Stimulated activated CD8-positive, alpha-beta memory T cell treated with anti-CD3 and anti-CD28 coated beads, Interleukin-15, amount 100 ng/mL, for 1 hour (primary cell): ENCODE data around the gene GTF3A.

Source experiments
- DNase-seq: peaks from one replicate; pipeline ENCODE4 v3.0.0-alpha.2; 2020; ENCODE audit warnings: low read depth

The GTF3A gene

DNA sequence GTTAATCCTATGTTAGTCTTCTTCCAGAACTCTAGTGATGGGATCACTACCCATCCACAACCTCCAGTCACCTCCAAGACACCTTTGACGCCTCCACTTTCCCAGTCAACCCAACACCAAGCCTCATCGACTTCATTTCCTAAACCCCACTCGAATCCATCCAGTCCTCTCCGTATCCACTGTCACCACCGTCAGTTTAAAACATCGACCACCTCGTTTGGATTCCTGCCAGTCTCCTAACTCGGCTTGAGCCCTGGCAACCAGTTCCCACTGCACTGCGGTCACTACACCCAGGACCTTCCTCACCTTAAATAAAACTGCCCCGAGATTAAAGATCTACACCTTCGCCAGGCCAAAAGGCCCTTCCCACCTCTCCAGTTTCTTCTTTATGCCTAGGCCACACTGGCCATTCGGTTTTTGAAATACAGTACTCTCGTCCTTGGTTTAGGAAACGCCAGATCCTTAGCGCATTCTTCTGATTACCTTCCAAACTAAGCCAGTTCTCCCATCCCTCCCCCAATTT is 24.7 kb downstream of the GTF3A start:
- DNase-seq: no peak

DNA sequence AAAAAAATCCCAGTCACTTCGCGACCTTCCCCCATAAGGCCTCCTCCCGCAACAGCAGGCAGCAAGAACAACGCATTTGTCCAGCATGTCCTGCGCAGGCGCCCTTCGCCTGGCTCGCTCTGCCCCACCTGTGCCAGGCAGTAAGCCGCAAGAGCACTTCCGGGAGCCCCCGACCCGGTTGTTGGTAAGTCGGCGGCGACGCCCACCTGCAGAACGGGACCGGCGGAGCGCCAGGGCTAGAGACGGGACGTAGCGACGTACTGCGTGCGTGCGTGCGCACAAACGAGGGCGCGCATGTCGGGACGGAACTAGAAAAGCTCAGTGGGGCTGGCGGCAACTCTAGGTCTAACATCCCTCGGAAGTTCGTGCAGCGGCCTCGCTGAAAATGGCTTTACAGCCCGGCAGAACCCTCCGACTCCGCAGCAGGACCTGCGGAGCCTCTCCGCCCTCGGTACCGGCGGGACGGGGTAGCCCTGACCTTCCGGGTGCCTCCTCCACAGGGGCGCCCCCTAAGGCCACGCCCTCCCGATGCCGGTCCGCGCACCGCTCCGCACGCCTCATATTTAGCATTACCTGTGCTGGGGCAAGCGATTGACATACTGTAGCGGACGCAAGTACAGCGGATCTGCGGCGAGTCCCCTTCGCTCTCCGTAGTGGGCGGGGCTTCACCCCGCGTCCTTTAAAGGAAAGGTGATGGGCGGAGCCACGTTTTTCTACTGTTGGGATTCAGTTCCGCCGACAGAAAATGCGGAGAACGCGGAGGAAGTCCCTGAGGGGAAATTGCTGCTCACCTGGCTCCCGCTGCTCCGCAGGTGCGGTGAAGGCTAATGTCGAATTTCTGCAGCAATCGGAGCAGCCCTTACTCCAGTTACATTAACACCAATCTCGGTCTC is 25.8 kb downstream of the GTF3A start, which contains the start of gene MTIF3:
MTIF3 (minus strand) TSS at position 629 of the 893 bp plus-strand sequence. CDS start 10,116 bp downstream, outside the sequence.
- DNase-seq: peak; percentile 95

DNA sequence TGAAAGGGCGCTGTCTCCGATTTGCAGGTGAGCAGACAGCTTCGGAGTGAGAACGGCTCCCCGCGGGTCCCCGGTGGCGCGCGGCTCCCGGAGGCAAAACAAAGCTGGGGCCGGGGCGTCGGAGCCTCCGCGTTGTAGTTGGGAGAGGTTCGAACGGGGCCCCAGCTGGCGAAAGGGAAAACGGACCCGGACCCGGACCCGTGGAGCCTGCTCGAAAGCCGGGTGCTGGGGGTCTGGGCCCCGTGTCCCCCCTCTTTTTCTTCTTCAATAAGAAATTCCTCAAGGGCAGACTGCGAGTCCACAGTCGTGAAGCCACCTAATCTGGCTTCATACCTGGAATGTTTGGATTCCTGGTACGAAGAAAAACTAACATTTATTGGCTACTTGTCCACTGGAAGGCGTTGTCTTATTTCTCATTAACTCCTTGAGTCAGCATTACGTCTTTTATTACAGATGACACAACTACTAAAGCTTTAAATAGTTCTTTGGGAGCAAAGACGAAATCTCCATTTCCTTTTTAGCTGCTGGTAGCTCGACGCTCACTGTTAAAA is 26.6 kb downstream of the GTF3A start:
- DNase-seq: no peak

DNA sequence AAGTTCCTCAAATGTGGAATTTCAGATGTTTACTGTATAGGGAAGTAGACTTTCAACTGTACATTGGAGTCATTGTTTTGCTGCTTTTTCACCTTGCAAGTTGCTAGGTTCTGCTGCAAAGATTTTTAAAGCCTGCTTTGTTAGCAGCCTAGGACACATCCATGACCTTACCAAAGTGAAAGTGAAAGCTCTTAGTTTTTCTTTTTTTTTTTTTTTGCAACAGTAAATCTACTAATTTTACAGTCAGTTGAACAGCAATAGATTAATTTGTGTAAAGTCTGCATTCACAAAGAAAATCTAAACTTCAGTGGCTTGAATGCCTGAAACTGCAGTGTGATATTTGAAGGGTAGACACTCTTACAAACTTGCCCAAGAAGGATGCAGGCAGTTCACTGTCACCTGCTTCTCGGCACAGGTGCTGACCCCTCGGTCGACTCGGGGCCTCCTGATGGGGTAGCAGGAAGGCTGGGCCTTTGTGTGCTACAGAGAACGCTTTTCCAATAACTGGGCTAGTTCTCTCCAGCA is 31.0 kb downstream of the GTF3A start:
- no peak for DNase-seq

DNA sequence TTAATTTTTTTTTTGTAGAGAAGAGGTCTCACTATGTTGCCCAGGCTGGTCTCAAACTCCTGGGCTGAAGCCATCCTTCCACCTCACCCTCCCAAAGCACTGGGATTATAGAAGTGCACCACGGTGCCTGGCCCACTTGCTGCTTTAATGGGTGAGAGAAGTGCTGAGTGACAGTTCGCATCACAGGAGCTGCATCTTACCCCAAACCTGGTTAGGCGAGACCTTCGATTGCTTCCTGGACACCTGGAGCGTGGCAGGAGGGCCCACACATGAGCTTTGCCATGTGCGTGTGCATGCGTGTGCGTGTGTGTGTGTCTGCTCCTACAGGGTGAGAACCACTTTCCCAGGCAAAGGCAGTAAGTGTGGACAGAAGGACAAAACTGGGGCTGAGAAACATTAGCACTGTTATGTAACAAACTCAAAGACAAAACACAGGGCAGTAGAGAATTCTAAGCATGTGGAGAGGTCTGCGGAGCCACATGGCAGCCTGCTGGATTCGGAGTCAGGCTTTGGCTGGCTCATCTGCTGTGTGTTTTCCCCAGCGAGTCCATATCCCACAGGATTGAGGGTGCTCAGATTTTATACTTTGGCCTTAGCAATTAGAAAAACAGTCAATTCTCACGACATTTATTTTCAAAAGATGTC is 37.6 kb downstream of the GTF3A start:
- DNase-seq: no peak

DNA sequence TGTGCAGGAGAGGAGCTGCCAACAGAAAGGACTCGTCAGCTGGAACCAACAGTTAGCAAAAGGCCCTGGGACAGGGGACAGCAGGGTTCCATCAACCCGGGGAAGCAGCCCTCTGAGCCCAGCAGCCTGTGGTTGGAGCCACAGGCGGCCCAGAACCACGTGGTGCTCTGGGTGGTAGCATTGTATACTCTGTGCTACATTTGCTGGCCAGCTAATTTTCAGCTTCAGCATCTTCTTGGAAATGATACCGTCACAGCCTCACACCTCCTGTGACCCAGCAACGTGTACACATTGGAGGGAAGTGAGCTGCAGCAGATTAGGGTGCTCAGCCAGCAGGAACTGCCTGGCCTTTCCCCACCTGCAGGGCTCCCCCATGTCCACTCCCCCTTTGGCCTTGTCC is 39.1 kb downstream of the GTF3A start:
- no peak for DNase-seq

DNA sequence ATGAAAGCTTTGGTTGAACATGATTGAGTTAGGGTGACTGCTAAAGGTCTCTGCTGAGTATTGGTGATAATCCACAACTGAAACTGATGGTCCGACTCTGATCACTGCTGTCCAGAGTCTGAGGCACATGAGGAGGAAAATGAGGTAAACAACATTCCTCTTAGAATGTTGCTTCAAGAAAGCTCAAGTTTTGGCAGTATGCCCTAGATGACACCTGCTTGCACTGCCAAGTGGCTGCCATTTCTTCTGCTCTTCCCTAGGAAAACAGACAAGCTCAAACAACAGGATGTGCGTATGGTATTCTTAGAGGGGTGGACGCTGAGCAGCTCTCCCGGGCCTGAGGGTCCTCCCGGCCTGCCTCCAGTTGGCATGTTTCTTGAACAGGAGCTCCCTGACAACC is 41.2 kb downstream of the GTF3A start:
- DNase-seq: no peak

DNA sequence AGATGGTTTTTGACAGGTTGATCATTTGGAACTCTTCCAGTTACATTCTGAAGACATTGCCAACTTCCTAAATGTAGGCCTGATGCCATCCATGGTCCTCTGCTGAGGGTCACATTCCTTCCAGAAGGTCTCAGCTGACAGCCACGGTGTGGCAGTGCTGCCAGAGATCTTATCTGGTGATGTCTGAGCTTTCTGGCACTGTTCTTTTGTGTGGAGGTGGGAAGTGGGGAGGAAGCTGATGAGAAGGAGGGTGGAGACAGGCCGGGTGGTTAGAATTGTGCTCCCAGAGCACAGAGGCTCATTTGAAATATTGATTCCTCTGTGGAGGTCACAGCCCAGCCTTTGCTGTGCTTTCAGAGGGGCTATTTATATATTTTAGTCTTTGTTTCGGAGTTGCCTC is 42.1 kb downstream of the GTF3A start:
- DNase-seq: no peak

DNA sequence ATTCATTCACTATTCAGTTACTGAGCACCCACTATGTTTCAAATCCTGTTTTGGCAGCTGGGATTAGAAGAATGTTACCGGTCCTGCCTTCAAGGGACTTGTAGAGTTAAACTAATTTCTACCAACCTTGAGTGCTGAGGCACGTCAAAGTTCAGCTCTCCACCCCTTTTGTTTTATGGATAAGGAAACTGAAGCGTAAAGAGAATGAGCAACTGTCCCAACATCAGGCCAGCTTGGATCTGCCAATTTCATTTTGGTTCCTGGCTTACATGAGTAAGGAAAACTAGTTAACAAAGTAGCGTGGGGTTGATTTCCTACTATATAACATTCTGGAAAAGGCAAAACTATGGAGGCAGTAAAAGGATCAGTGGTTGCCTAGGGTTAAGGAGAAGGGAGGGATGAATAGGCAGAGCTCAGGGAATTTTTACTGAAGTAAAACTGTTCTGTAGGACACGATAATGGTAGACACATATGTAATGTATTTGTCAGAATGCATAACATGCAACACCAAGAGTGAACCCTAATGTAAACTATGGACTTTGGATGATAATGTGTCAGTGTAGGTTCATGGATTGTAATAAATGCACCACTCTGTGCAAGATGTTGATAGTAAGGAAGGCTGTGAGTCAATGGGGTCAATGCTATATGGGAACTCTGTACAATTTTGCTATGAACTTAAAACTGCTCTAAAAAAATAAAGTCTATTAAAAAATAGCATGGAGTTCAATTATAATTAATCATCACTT is 45.8 kb downstream of the GTF3A start:
- DNase-seq: no peak

DNA sequence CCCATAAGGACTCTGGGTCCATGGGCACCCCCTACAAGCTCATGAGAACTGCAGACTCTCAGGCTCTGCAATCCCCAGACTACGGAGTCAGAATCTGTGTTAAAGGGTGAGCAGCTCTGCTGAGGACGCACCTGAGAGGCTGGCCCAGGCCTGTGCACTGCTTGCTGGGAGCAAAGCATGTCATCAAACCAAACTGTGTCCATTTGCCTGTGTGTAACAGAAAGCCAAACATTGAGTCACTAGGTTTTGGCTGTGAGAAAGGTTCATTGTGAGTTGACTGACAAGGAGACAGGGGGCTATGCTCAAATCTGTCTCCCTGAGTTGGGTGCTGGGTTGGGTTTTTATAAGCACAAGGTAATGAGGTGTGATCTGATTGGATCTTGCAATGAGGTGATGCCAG is 48.0 kb downstream of the GTF3A start:
- DNase-seq: no peak

DNA sequence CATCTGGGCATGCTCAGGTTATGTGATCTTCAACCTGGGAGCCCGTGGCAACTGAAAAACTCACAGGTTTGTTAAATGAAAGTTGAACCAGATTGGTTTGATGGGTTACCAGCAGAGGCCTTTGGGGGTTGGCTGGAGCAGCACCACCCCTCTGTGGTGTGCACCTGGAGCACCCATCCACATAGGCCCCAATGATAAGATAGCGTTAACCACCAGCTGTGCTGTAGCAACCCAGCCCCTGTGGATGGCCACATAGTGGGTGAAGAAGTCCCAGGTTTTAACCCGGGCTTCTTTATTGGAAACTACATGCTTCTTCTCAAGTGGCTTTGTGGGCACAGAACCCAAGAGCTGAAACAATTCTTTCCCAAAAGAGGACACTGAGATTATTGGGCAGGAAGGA is 48.5 kb downstream of the GTF3A start:
- no peak for DNase-seq

DNA sequence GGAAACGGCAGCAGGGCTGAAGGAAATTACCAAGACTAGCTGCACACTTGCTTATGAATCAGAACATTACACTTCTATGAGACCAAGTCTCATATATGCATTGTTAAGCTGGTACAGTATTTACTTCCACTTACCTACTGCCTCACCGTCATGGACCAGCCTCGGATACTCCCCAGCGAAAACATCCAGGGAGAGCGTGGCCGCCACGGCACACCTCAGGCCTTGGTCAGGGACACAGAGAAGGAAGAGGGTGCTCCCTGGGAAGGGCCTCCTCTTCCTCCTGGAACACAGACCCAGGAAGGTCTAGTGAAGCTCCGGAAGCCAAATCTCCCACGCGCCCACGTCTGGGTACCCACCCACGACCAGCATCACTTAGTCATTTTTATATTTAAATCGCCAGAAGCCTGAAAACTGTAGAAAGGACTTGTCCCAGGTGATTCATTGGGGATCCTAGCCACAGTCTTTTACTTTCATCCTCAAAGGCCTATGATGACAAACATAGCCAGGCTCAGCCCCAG is 50.4 kb downstream of the GTF3A start:
- no peak for DNase-seq

DNA sequence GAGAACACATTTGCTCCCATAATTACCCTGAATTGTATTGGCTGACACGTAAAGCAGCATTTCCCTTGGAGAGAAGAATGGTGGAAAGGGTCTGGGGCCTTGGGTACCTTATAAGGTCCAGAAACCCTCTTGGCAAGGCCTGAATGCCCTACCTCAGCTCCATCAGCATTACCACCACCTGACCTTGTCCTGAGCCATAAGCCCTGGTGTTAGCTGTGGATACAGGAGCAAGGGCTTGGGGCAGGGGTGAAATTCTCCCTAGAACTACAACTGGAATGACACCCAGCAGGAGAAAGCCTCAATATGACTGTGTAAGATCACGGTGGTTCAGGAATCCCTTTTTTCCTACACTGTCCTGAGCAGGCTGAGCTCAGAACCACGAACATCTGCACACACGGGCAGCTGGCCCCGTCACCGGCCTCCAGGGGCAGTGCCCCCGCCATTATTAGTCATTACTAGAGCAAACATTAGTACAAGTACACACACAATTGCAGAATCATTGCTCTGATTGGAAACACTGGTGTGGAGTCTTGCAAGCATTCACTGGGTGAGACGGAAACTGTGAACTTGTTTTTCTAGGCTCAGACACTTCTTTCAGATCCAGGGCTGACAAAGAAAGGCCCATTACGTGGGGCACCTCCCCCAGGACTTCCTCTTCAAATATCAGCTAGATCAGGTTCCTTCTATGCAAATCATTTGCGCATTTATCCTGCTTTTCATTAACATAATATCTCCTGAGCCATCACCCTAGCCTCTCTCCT is 52.7 kb downstream of the GTF3A start:
- DNase-seq: no peak

DNA sequence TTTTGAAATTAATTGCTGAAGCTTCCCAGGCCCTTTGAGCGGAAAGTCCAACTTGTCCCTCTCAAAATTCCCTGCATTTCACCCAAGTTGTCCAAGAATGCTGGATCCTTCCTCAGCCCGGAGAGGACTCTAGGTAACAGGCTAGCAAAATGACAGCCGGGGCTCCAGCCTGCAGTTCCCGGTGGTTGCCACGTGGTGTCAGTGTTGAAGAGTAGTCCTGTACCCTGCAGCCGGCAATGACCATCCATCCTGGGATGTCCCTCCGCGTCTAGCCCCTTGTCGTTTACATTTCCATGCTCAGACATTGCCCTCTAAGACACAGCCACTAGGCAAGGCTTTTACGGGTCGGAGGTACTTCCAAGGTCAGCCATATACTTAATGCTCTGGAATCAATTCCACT is 57.3 kb downstream of the GTF3A start:
- DNase-seq: no peak

DNA sequence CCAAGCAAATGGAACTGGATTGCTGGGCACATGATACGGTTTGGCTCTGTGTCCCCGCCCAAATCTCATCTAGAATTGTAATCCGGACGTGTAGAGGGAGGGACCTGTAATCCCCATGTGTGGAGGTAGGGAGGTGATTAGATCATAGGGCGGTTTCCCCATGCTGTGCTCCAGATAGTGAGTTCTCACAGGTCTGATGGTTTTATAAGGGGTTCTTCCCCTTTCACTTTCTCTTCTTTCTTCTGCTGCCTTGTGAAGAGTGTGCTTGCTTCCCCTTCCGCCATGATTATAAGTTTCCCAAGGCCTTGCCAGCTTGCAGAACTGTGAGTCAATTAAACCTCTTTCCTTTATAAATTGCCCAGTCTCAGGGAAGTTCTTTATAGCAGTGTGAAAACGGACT is 58.6 kb downstream of the GTF3A start:
- DNase-seq: no peak

DNA sequence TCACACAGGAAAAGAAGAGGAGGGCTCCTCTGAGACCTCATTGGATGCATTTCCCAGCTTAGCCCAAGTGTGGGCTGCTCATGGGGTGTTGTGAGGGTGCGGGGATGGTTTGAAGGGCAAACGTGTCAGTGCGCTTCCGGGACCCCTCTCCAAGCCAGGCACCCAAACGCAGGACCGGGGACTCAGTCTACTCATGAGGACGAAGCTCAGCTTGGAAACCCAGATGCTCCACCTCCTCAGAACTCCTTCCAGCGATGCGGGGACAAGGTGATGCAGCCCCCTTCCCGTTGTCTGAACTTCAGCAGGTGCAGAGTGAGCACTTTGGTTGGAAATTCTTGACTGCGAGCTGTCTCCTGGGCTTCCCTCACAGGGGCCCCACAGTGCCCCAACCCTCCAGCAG is 59.0 kb downstream of the GTF3A start:
- no peak for DNase-seq
